ENCODE measurements around the gene CDK1.

CDK1 gene

DNA sequence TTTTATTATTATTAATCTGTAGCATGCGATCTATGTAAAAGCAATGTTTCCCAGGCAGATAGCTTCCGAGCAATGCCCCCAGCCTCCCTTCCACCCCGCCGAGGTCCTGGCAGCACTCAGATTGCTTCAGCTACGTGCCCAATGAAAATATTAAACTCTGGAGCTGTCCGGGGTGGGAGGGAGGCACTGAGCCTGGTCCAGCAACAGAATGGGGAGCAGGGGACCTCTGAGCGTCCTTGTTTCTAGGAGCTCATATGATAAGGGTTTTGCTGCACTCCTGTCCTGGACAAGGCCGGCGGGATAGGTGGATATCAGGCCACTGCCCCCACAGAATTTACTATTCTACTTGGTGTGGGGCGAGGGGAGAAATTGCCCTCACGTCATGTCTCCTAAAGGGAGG is 44.5 kb upstream of the CDK1 start:
- TF ChIP-seq ZFX (IDR thresholded peaks at IDR 0.05): no peak
- TF ChIP-seq, protein P1, sequence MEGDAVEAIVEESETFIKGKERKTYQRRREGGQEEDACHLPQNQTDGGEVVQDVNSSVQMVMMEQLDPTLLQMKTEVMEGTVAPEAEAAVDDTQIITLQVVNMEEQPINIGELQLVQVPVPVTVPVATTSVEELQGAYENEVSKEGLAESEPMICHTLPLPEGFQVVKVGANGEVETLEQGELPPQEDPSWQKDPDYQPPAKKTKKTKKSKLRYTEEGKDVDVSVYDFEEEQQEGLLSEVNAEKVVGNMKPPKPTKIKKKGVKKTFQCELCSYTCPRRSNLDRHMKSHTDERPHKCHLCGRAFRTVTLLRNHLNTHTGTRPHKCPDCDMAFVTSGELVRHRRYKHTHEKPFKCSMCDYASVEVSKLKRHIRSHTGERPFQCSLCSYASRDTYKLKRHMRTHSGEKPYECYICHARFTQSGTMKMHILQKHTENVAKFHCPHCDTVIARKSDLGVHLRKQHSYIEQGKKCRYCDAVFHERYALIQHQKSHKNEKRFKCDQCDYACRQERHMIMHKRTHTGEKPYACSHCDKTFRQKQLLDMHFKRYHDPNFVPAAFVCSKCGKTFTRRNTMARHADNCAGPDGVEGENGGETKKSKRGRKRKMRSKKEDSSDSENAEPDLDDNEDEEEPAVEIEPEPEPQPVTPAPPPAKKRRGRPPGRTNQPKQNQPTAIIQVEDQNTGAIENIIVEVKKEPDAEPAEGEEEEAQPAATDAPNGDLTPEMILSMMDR (conservative IDR thresholded peaks at IDR 0.05): no peak
- H3K27ac ChIP-seq: peak overlapping the region; percentile 99

- TF ChIP-seq, protein P1 (conservative IDR thresholded peaks at IDR 0.05): no peak
- no peak for TF ChIP-seq ZFX (IDR thresholded peaks at IDR 0.05)
- H3K27ac ChIP-seq: peak overlapping the region; percentile 99
Measured at GRCh38 chr10:60734226-60734625, 44.1 kb upstream of the CDK1 start.

GRCh38 chr10:60735244-60735643 is 43.0 kb upstream of the CDK1 start:
- peak overlapping the region; percentile 75 for H3K27ac ChIP-seq
- no peak for TF ChIP-seq ZFX (IDR thresholded peaks at IDR 0.05)
- TF ChIP-seq, protein P1 (conservative IDR thresholded peaks at IDR 0.05): no peak

GRCh38 chr10:60737242-60737641 is 41.0 kb upstream of the CDK1 start:
- TF ChIP-seq, protein P1 (conservative IDR thresholded peaks at IDR 0.05): no peak
- no peak for TF ChIP-seq ZFX (IDR thresholded peaks at IDR 0.05)
- H3K27ac ChIP-seq: no peak overlapping the region

DNA sequence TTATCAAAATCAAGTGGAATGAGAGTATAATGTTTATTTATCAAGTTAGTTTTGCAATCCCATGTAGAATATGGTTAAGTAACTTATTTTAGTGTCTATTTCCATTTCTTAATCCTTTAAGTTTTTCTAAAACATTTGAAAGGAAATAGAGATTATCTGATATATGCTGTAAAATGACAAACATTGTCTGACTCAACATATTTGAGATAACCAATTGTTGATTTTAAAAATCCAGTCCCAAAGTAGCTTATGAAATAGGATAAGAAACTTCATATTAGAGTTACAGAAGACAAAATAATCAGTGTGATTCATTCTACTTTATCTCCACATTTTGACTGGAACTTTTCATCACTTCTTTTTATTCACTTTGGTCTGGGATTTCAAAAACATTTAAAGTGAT is 38.7 kb upstream of the CDK1 start:
- H3K27ac ChIP-seq: no peak overlapping the region
- TF ChIP-seq, protein P1 (conservative IDR thresholded peaks at IDR 0.05): no peak
- no peak for TF ChIP-seq ZFX (IDR thresholded peaks at IDR 0.05)

DNA sequence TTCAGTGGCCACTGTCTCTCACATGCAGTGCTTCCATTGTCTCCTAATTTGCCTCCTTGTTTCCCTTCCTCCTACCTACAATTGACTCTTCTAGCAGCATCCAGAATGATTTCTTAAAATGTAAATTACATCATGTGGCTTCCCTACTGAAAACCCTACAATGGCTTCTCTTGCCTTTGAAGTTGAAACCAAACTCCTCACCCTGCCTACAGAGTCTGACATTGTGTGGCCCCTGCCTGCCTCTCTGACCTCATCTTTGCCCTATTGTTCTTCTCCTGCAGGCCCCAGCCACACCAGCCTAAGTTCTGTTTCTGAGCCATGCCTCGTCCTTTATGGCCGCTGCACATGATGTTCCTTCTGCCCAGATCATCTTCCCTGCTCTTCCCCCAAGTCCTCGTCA is 35.8 kb upstream of the CDK1 start:
- no peak overlapping the region for H3K27ac ChIP-seq
- TF ChIP-seq, protein P1 (conservative IDR thresholded peaks at IDR 0.05): no peak
- TF ChIP-seq ZFX (IDR thresholded peaks at IDR 0.05): no peak

- no peak overlapping the region for H3K27ac ChIP-seq
- TF ChIP-seq ZFX (IDR thresholded peaks at IDR 0.05): no peak
- TF ChIP-seq, protein P1 (conservative IDR thresholded peaks at IDR 0.05): no peak
Measured at GRCh38 chr10:60747817-60748469, 30.3 kb upstream of the CDK1 start.

Measured in C4-2B (cell line).